ENCODE measurements around the gene IAPP. TPM values are rescaled to one million over a fixed set of nuclear protein-coding genes. Genes with fewer than 3 reads are reported as not detected.

IAPP gene
- total and polyA plus RNA-seq, 11 donors = not detected

Other genes starting within 250 kb of the IAPP start
- under 1 TPM in 1 of 9 donors, not detected in 8; 0.33 TPM for gene SLCO1B1, start 241.7 kb upstream of the IAPP start, total RNA-seq
- not detected for gene SLCO1B1, start 241.7 kb upstream of the IAPP start, polyA plus RNA-seq
- gene SLCO1A2, start 38.0 kb upstream of the IAPP start, total RNA-seq = not detected
- not detected for gene SLCO1A2, start 38.0 kb upstream of the IAPP start, polyA plus RNA-seq
- 10 to 100 TPM; 11.7 to 22.0 (median 19.3) TPM for gene PYROXD1, start 64.8 kb downstream of the IAPP start, total RNA-seq
- 10 to 100 TPM in 1 of 2 donors, 1 to 10 TPM in 1; 6.2 to 18.4 TPM for gene PYROXD1, start 64.8 kb downstream of the IAPP start, polyA plus RNA-seq
- gene RECQL, start 128.7 kb downstream of the IAPP start, total RNA-seq = 10 to 100 TPM; 17.1 to 39.3 (median 27.4) TPM
- gene RECQL, start 128.7 kb downstream of the IAPP start, polyA plus RNA-seq = 10 to 100 TPM in 1 of 2 donors, 1 to 10 TPM in 1; 9.0 to 21.2 TPM
- 10 to 100 TPM; 12.9 to 32.0 (median 22.1) TPM for gene GOLT1B, start 128.9 kb downstream of the IAPP start, total RNA-seq
- 10 to 100 TPM; 13.2 to 43.7 TPM for gene GOLT1B, start 128.9 kb downstream of the IAPP start, polyA plus RNA-seq
- 10 to 100 TPM in 5 of 9 donors, 1 to 10 TPM in 4; 7.0 to 20.0 (median 13.5) TPM for gene SPX, start 153.4 kb downstream of the IAPP start, total RNA-seq
- 10 to 100 TPM in 1 of 2 donors, 1 to 10 TPM in 1; 1.8 to 12.8 TPM for gene SPX, start 153.4 kb downstream of the IAPP start, polyA plus RNA-seq
- under 1 TPM in 1 of 9 donors, not detected in 8; 0.35 TPM for gene GYS2, start 231.9 kb downstream of the IAPP start, total RNA-seq
- under 1 TPM in 1 of 2 donors, not detected in 1; 0.04 TPM for gene GYS2, start 231.9 kb downstream of the IAPP start, polyA plus RNA-seq